ENCODE data around the gene GMDS.

DNA sequence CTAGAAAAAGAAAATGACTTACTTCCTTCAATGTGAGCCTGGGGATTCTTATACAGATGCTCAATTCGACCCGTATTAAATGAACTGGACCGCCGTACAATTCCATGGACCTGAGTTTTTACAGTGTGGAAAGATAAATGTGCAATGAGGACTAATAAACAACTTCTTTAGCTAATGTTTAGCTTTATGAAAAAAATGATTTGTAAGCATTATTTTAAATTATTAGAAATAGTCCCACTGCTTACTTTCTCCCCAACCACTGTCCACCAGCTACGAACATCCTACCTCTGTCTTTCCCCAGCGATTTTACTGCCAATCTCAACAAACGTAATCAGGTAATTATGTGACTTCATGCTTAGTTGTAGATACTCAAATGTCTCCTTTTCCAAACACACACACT is 128.0 kb downstream of the GMDS start:
- TF ChIP-seq, protein P1, sequence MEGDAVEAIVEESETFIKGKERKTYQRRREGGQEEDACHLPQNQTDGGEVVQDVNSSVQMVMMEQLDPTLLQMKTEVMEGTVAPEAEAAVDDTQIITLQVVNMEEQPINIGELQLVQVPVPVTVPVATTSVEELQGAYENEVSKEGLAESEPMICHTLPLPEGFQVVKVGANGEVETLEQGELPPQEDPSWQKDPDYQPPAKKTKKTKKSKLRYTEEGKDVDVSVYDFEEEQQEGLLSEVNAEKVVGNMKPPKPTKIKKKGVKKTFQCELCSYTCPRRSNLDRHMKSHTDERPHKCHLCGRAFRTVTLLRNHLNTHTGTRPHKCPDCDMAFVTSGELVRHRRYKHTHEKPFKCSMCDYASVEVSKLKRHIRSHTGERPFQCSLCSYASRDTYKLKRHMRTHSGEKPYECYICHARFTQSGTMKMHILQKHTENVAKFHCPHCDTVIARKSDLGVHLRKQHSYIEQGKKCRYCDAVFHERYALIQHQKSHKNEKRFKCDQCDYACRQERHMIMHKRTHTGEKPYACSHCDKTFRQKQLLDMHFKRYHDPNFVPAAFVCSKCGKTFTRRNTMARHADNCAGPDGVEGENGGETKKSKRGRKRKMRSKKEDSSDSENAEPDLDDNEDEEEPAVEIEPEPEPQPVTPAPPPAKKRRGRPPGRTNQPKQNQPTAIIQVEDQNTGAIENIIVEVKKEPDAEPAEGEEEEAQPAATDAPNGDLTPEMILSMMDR (IDR thresholded peaks at IDR 0.05; ENCODE audit: extremely low read depth in 1 of 2, insufficient read depth in 1 of 2, low read depth in 1 of 2, low read length in 2 of 2) = no peak
- TF ChIP-seq GATA2 (IDR thresholded peaks at IDR 0.05; ENCODE audit: insufficient read depth, insufficient read length, low read depth, low read length) (no peak), POLR2A (IDR thresholded peaks at IDR 0.05; ENCODE audit: low read depth, low read length) (no peak), JUN (IDR thresholded peaks at IDR 0.05; ENCODE audit: borderline replicate concordance, insufficient read depth, insufficient read length, low read depth) (no peak), MYC (IDR thresholded peaks at IDR 0.05; ENCODE audit: low read depth, low read length) (no peak), POLR2AphosphoS5 (IDR thresholded peaks at IDR 0.05; ENCODE audit: insufficient read depth, low read depth, low read length) (no peak), EZH2 (IDR thresholded peaks at IDR 0.05; ENCODE audit: borderline replicate concordance, low read depth, low read length, severe bottlenecking) (no peak), FOS (IDR thresholded peaks at IDR 0.05; ENCODE audit: borderline replicate concordance, insufficient read depth, low read length) (no peak)

Data from endothelial cell of umbilical vein (primary cell).